CD4-positive, CD25-positive, alpha-beta regulatory T cell (primary cell): ENCODE measurements around the gene DNAJC17. TPM values are rescaled to one million over a fixed set of nuclear protein-coding genes. Genes with fewer than 3 reads are reported as not detected.

ENCODE experiments used
- ATAC-seq, 2 donors: fragments of 150-1000 bp; cut with Tn5 transposase; one replicate each; pipeline ENCODE4 v1.10.0; 2021; ENCODE audit warnings: low read depth in 2 of 2, moderate number of reproducible peaks in 2 of 2, moderate library complexity in 1 of 2
- DNase-seq, 3 donors: peaks; one replicate each; pipeline versions ENCODE4 v3.0.0 to v3.0.0-alpha.2; 2012 to 2022; ENCODE audit warnings: mixed read lengths in 1 of 3
- H3K27ac ChIP-seq: one replicate; pipeline ENCODE4 v1.7.0; 2013; ENCODE audit warnings: mild to moderate bottlenecking, low read length; ENCODE audit not compliant: insufficient read depth, poor library complexity, severe bottlenecking
- H3K27me3 ChIP-seq: one replicate; pipeline ENCODE4 v1.7.0; 2013; ENCODE audit warnings: low read length; ENCODE audit not compliant: control insufficient read depth, insufficient read depth
- H3K36me3 ChIP-seq: one replicate; pipeline ENCODE4 v1.7.0; 2013; ENCODE audit warnings: mild to moderate bottlenecking, low read length, moderate library complexity; ENCODE audit not compliant: control insufficient read depth, insufficient read depth
- H3K4me1 ChIP-seq: 2 replicates; pipeline ENCODE4 v1.7.0; 2013; ENCODE audit warnings: mild to moderate bottlenecking, low read length; ENCODE audit not compliant: insufficient read depth, control insufficient read depth, poor library complexity, severe bottlenecking
- H3K4me3 ChIP-seq: one replicate; pipeline ENCODE4 v1.7.0; 2013; ENCODE audit warnings: low read depth, mild to moderate bottlenecking, low read length, moderate library complexity
- H3K9me3 ChIP-seq, 2 experiments: 1 replicate in 1 of 2; 2 replicates in 1 of 2; pipeline ENCODE4 v1.7.0; 2013; ENCODE audit warnings: low read length in 2 of 2, mild to moderate bottlenecking in 1 of 2, moderate library complexity in 1 of 2; ENCODE audit not compliant: control insufficient read depth in 2 of 2
- H3K27ac Mint-ChIP-seq, 3 donors: one replicate each; pipeline ENCODE4 v1.8.0; 2020 to 2022; ENCODE audit warnings: mild to moderate bottlenecking in 3 of 3, mixed read lengths in 3 of 3, moderate library complexity in 2 of 3
- H3K27me3 Mint-ChIP-seq: one replicate; pipeline ENCODE4 v1.8.0; 2022; ENCODE audit warnings: mild to moderate bottlenecking, mixed read lengths
- H3K36me3 Mint-ChIP-seq: one replicate; pipeline ENCODE4 v1.8.0; 2020; ENCODE audit warnings: mixed read lengths
- H3K4me1 Mint-ChIP-seq, 4 donors: one replicate each; pipeline ENCODE4 v1.8.0; 2020 to 2022; ENCODE audit warnings: mixed read lengths in 4 of 4, mild to moderate bottlenecking in 1 of 4
- H3K4me3 Mint-ChIP-seq, 4 donors: one replicate each; pipeline ENCODE4 v1.8.0; 2020 to 2022; ENCODE audit warnings: mild to moderate bottlenecking in 4 of 4, mixed read lengths in 4 of 4, moderate library complexity in 3 of 4
- H3K9me3 Mint-ChIP-seq, 7 donors: one replicate each; pipeline ENCODE4 v1.8.0; 2020 to 2022; ENCODE audit warnings: mixed read lengths in 7 of 7, mild to moderate bottlenecking in 3 of 7, moderate library complexity in 2 of 7
- polyA plus RNA-seq, 4 donors: library from polyadenylated mRNA; unstranded; fragments of 300-500 nt; fragmentation: Illumina TruSeq; gene quantifications; one replicate each; pipeline ENCODE4 v1.2.3, GENCODE V29; 2021
- total RNA-seq: library from RNA; stranded (reverse); gene quantifications from one replicate; pipeline ENCODE4 v1.2.3, GENCODE V29; 2022

Gene DNAJC17
- total and polyA plus RNA-seq, 5 donors from 2014 or later: 23.7 to 32.7 (median 31.1) TPM

GRCh38 chr15:40847223-40847961 is 40.1 kb upstream of the DNAJC17 start:
- H3K4me3 Mint-ChIP-seq: peak overlapping the region in 2 of 4 donors; percentile 36 to 81
- H3K27ac Mint-ChIP-seq: peak overlapping the region in 2 of 3 donors; percentile 9 to 90
- H3K9me3 ChIP-seq: no peaks in the 10 kb centered on the region
- peaks cover 0 to 3% (median 0%) of the 10 kb centered on the region in 7 donors for H3K9me3 Mint-ChIP-seq
- H3K36me3 Mint-ChIP-seq: no peaks in the 10 kb centered on the region
- H3K4me1 ChIP-seq: peaks cover 16% of the 10 kb centered on the region
- H3K4me1 Mint-ChIP-seq: peaks cover 0 to 27% (median 14%) of the 10 kb centered on the region in 4 donors
- no peaks in the 10 kb centered on the region for H3K36me3 ChIP-seq
- ATAC-seq (no peak), DNase-seq (no peak)
- no peak overlapping the region for H3K4me3 ChIP-seq
- H3K27me3 Mint-ChIP-seq: peaks cover 22% of the 10 kb centered on the region
- H3K27ac ChIP-seq: no peak overlapping the region
- peaks cover 6% of the 10 kb centered on the region for H3K27me3 ChIP-seq

DNA sequence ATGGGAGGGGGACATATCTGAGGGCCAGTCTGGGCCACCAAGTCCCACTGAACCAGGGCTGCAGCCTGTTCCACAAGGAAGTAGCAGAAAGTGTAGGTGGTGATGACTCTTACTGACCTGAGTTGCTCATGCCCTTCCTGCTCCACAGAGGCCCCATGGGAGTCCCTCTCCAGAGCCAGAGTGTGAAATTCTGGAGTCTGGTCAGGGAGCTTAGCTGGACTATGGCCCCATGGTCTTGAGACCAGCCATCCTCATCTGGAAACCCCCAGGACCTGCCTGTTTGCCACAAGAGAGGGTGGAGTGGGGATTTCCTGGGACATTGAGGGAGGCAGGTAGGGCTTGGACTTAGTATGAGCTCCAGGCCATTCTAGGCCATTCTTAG is 39.6 kb upstream of the DNAJC17 start:
- H3K27me3 ChIP-seq: peaks cover 8% of the 10 kb centered on the region
- peaks cover 16% of the 10 kb centered on the region for H3K4me1 ChIP-seq
- H3K4me3 ChIP-seq: no peak overlapping the region
- peak overlapping the region in 1 of 3 donors; percentile 86 for H3K27ac Mint-ChIP-seq
- H3K36me3 ChIP-seq: no peaks in the 10 kb centered on the region
- DNase-seq (no peak), ATAC-seq (no peak)
- no peaks in the 10 kb centered on the region for H3K36me3 Mint-ChIP-seq
- H3K27me3 Mint-ChIP-seq: peaks cover 28% of the 10 kb centered on the region
- H3K4me1 Mint-ChIP-seq: peaks cover 0 to 27% (median 14%) of the 10 kb centered on the region in 4 donors
- no peaks in the 10 kb centered on the region for H3K9me3 ChIP-seq
- H3K4me3 Mint-ChIP-seq: peak overlapping the region in 1 of 4 donors; percentile 36
- no peak overlapping the region for H3K27ac ChIP-seq
- H3K9me3 Mint-ChIP-seq: peaks cover 0 to 3% (median 0%) of the 10 kb centered on the region in 7 donors

GRCh38 chr15:40845511-40846284 is 38.4 kb upstream of the DNAJC17 start:
- no peaks in the 10 kb centered on the region for H3K9me3 ChIP-seq
- H3K4me3 Mint-ChIP-seq: peak overlapping the region; percentile 32 to 81 (median 46)
- H3K4me3 ChIP-seq: no peak overlapping the region
- no peak for DNase-seq
- H3K4me1 Mint-ChIP-seq: peaks cover 0 to 27% (median 14%) of the 10 kb centered on the region in 4 donors
- peaks cover 8% of the 10 kb centered on the region for H3K27me3 ChIP-seq
- peaks cover 0 to 3% (median 0%) of the 10 kb centered on the region in 7 donors for H3K9me3 Mint-ChIP-seq
- no peaks in the 10 kb centered on the region for H3K36me3 ChIP-seq
- no peaks in the 10 kb centered on the region for H3K36me3 Mint-ChIP-seq
- H3K27me3 Mint-ChIP-seq: peaks cover 35% of the 10 kb centered on the region
- peaks cover 16% of the 10 kb centered on the region for H3K4me1 ChIP-seq
- no peak overlapping the region for H3K27ac ChIP-seq
- H3K27ac Mint-ChIP-seq: no peak overlapping the region
- no peak for ATAC-seq

- no peak overlapping the region for H3K27ac ChIP-seq
- peak overlapping the region; percentile 80 to 90 (median 82) for H3K4me3 Mint-ChIP-seq
- peak overlapping the region in 1 of 3 donors; percentile 75 for H3K27ac Mint-ChIP-seq
- no peak for DNase-seq
- H3K27me3 Mint-ChIP-seq: peaks cover 35% of the 10 kb centered on the region
- no peaks in the 10 kb centered on the region for H3K9me3 ChIP-seq
- peaks cover 16% of the 10 kb centered on the region for H3K4me1 ChIP-seq
- H3K4me1 Mint-ChIP-seq: peaks cover 0 to 27% (median 15%) of the 10 kb centered on the region in 4 donors
- no peaks in the 10 kb centered on the region for H3K36me3 ChIP-seq
- no peak for ATAC-seq
- H3K27me3 ChIP-seq: peaks cover 8% of the 10 kb centered on the region
- no peaks in the 10 kb centered on the region for H3K36me3 Mint-ChIP-seq
- no peak overlapping the region for H3K4me3 ChIP-seq
- peaks cover 0 to 3% (median 0%) of the 10 kb centered on the region in 7 donors for H3K9me3 Mint-ChIP-seq
Measured at GRCh38 chr15:40845036-40845435, 37.8 kb upstream of the DNAJC17 start.

DNA sequence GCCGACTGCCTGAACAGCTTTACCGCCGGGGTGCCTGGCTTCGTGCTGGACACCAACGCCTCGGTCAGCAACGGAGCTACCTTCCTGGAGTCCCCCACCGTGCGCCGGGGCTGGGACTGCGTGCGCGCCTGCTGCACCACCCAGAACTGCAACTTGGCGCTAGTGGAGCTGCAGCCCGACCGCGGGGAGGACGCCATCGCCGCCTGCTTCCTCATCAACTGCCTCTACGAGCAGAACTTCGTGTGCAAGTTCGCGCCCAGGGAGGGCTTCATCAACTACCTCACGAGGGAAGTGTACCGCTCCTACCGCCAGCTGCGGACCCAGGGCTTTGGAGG is 37.4 kb upstream of the DNAJC17 start:
- peaks cover 0 to 3% (median 0%) of the 10 kb centered on the region in 7 donors for H3K9me3 Mint-ChIP-seq
- peak overlapping the region; percentile 80 to 90 (median 82) for H3K4me3 Mint-ChIP-seq
- H3K4me1 Mint-ChIP-seq: peaks cover 0 to 27% (median 15%) of the 10 kb centered on the region in 4 donors
- H3K36me3 Mint-ChIP-seq: no peaks in the 10 kb centered on the region
- no peak overlapping the region for H3K4me3 ChIP-seq
- ATAC-seq (peak; percentile 32 to 44), DNase-seq (peak in 2 of 3 donors; percentile 25 to 54)
- no peaks in the 10 kb centered on the region for H3K9me3 ChIP-seq
- peaks cover 35% of the 10 kb centered on the region for H3K27me3 Mint-ChIP-seq
- peaks cover 16% of the 10 kb centered on the region for H3K4me1 ChIP-seq
- H3K27ac ChIP-seq: no peak overlapping the region
- H3K27ac Mint-ChIP-seq: peak overlapping the region in 1 of 3 donors; percentile 75
- no peaks in the 10 kb centered on the region for H3K36me3 ChIP-seq
- peaks cover 8% of the 10 kb centered on the region for H3K27me3 ChIP-seq

GRCh38 chr15:40843885-40844695 is 36.8 kb upstream of the DNAJC17 start, which contains the start of gene SPINT1:
SPINT1 (plus strand) TSS chr15:40844048; CDS start chr15:40844555, 507 bp downstream.
- DNase-seq: peak in 2 of 3 donors; percentile 10 to 53
- H3K9me3 Mint-ChIP-seq: peaks cover 0 to 3% (median 0%) of the 10 kb centered on the region in 7 donors
- H3K27ac ChIP-seq: no peak within 1 kb of the TSS

DNA sequence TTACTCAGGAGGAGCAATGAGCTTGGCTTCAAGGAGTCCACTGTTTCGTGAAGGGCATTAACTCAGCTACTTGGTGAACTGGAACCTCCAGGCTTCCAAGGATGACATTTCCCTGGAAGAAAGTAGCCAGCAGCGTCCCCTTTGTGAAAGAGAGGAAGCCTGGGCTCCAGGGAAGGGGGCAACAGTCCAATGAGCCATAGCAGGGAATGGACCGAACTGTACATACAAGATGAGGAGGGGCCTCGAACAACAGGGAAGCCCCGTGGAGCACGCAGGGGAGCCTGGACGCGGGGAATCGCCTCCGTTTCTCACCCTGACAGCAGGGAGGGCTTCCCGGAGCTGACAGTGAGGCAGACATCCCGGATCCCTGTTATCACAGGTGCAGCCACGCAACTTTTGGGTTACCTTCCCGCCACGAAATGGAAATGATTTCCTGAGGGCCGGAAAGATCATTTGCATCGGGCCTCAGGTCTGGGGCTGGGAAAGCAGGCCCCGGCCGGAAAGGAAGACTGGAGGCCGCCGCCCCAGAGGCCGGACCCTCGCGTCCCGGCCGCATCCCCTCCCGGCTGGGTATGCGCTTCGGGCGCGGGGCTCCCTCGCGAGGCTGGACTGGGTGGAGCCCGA is 36.1 kb upstream of the DNAJC17 start:
- H3K4me3 Mint-ChIP-seq: peak overlapping the region; percentile 81 to 88 (median 86)

More at GRCh38 chr15:40843885-40844695, 36.8 kb upstream of the DNAJC17 start, which contains the start of gene SPINT1:
- Mint-ChIP-seq H3K27ac (peak within 1 kb of the TSS in 1 of 3 donors; percentile 75), H3K4me1 (peaks cover 0 to 27% (median 15%) of the 10 kb centered on the region in 4 donors), H3K4me3 (peak within 1 kb of the TSS; percentile 84 to 90 (median 86)), H3K36me3 (no peaks in the 10 kb centered on the region), H3K27me3 (peaks cover 35% of the 10 kb centered on the region)
- Histone ChIP-seq H3K4me1 (peaks cover 16% of the 10 kb centered on the region), H3K4me3 (no peak within 1 kb of the TSS), H3K27me3 (peaks cover 8% of the 10 kb centered on the region), H3K9me3 (no peaks in the 10 kb centered on the region), H3K36me3 (no peaks in the 10 kb centered on the region)
- peak; percentile 51 to 60 for ATAC-seq

More for the DNA sequence above, 36.1 kb upstream of the DNAJC17 start:
- H3K4me1 Mint-ChIP-seq: peaks cover 0 to 27% (median 15%) of the 10 kb centered on the region in 4 donors
- Histone ChIP-seq H3K27ac (no peak overlapping the region), H3K36me3 (no peaks in the 10 kb centered on the region), H3K9me3 (no peaks in the 10 kb centered on the region), H3K4me1 (peaks cover 16% of the 10 kb centered on the region), H3K27me3 (peaks cover 8% of the 10 kb centered on the region), H3K4me3 (no peak overlapping the region)
- peaks cover 32% of the 10 kb centered on the region for H3K27me3 Mint-ChIP-seq
- ATAC-seq (no peak), DNase-seq (no peak)
- H3K9me3 Mint-ChIP-seq: peaks cover 0 to 3% (median 0%) of the 10 kb centered on the region in 7 donors
- no peaks in the 10 kb centered on the region for H3K36me3 Mint-ChIP-seq
- H3K27ac Mint-ChIP-seq: no peak overlapping the region
